Heart left ventricle (tissue), 16 donors: ENCODE results near the gene MVD. TPM values are rescaled to one million over a fixed set of nuclear protein-coding genes. Genes with fewer than 3 reads are reported as not detected.

Experiments used
- ATAC-seq, 4 donors: fragments of 200-7000 bp; cut with Tn5 transposase; one replicate each; pipeline ENCODE4 v1.9.1; 2020 to 2022; ENCODE audit warnings: moderate library complexity in 4 of 4, mild to moderate bottlenecking in 3 of 4, moderate number of reproducible peaks in 1 of 4
- DNase-seq, 5 donors: peaks; one replicate each; pipeline ENCODE4 v3.0.0-alpha.2; 2020
- H3K27ac ChIP-seq, 12 donors: fragments of 200-600 bp; sonication (generic) in 4 of 12; one replicate each; pipeline versions ENCODE4 v1.5.0 to v1.8.0; 2016 to 2022; ENCODE audit warnings: mild to moderate bottlenecking in 2 of 12
- H3K27me3 ChIP-seq, 9 donors: fragments of 200-600 bp; sonication (generic) in 2 of 9; one replicate each; pipeline versions ENCODE4 v1.5.1 to v1.8.0; 2016 to 2022; ENCODE audit warnings: mild to moderate bottlenecking in 3 of 9
- H3K36me3 ChIP-seq, 9 donors: fragments of 200-600 bp; sonication (generic) in 2 of 9; one replicate each; pipeline versions ENCODE4 v1.5.0 to v1.8.0; 2018 to 2022; ENCODE audit warnings: mild to moderate bottlenecking in 2 of 9
- H3K4me1 ChIP-seq, 12 donors: fragments of 200-600 bp; sonication (generic) in 4 of 12; one replicate each; pipeline versions ENCODE4 v1.5.0 to v1.8.0; 2016 to 2022; ENCODE audit warnings: mild to moderate bottlenecking in 3 of 12
- H3K4me3 ChIP-seq, 12 donors: fragments of 200-600 bp; sonication (generic) in 4 of 12; one replicate each; pipeline versions ENCODE4 v1.5.0 to v1.8.0; 2017 to 2022; ENCODE audit warnings: mild to moderate bottlenecking in 9 of 12, moderate library complexity in 4 of 12
- H3K9me3 ChIP-seq, 12 donors: fragments of 200-600 bp; sonication (generic) in 4 of 12; one replicate each; pipeline versions ENCODE4 v1.5.0 to v1.8.0; 2016 to 2022; ENCODE audit warnings: mild to moderate bottlenecking in 1 of 12
- POLR2A ChIP-seq, 2 donors: fragments of 450-650 bp; IDR thresholded peaks; one replicate each; pipeline ENCODE4 v1.6.1; 2017; ENCODE audit warnings: antibody characterized with exemption in 2 of 2, mild to moderate bottlenecking in 2 of 2, moderate library complexity in 2 of 2
- WGBS, 4 donors: extraction: QIAGEN DNeasy Blood & Tissue Kit in 2 of 4; methylation state at CpG; one replicate each; pipeline versions ENCODE4 v1.1.5 to v1.1.7; 2013 to 2018; 5-methylcytosine and 5-hydroxymethylcytosine counted together
- intact Hi-C, 10 donors: fragments of 100-400 bp; cut with DNase I; formaldehyde crosslinking; loops; one replicate each; pipeline versions ENCODE4 v1.11.1 to v1.14.2; 2022
- polyA plus RNA-seq, 2 donors: library from polyadenylated mRNA; stranded (reverse); fragments of 200-250 nt; gene quantifications; one replicate each; pipeline ENCODE4 v1.2.3, GENCODE V29; 2013
- total RNA-seq, 9 donors: library from RNA; depleted of rRNA in 2 of 9; stranded (reverse); fragments of >200 nt in 2 of 9; fragmentation: NEBNext Ultra II Directional in 3 of 9; extraction: Animal tissue kit (Norgen Biotek cat#: 25700) in 3 of 9; gene quantifications; one replicate each; pipeline versions ENCODE4 v1.1.0 to v1.2.4, GENCODE V29; 2016 to 2023
- TF ChIP-seq, protein P1 (sequence below), 12 donors: fragments of 200-600 bp; sonication (generic) in 4 of 12; IDR thresholded peaks; one replicate each; pipeline versions ENCODE4 v1.5.0 to v1.8.0; 2018 to 2022; ENCODE audit warnings: antibody characterized with exemption in 12 of 12, mild to moderate bottlenecking in 5 of 12
- donor health status: ischemic (EF 13 %, LVEDD 7.1; RV severe dilation, severe dysfunction).
- donor health status: healthy with polysubstance abuse.
- donor health status: DM: no; HTN: yes; CAD: no.
- donor health status: DM: no; HTN: no; CAD: no.
- donor health status: ischemic (EF 25% LVEDD 6.9; RV normal size, moderate dysfunction).
- donor health status: ischemic (EF 25% LVEDD 5.7; RV mildly dilated, moderate dysfunction).
- donor health status: healthy.
- donor health status: DM: yes; HTN: yes; CAD: no.
- donor health status: ischemic (EF 35%, LVEDD 5.7; RV mildly dilated, moderate dysfunction).
- donor health status: nonischemic (EF 11% LVEDD 7.7; RV severe dilation, severe dysfunction).
- donor health status: DM: yes; HTN: yes; CAD: no.
- donor health status: PGD.
- donor health status: ischemic (EF 29% LVEDD 5.4; RV normal size, mild dysfunction).
- donor health status: nonischemic (EF 23%, LVEDD 6.1; RV moderate dilation, normal function).

Gene MVD
- total and polyA plus RNA-seq, 11 donors = 17.5 to 41.2 (median 21.0) TPM

DNA sequence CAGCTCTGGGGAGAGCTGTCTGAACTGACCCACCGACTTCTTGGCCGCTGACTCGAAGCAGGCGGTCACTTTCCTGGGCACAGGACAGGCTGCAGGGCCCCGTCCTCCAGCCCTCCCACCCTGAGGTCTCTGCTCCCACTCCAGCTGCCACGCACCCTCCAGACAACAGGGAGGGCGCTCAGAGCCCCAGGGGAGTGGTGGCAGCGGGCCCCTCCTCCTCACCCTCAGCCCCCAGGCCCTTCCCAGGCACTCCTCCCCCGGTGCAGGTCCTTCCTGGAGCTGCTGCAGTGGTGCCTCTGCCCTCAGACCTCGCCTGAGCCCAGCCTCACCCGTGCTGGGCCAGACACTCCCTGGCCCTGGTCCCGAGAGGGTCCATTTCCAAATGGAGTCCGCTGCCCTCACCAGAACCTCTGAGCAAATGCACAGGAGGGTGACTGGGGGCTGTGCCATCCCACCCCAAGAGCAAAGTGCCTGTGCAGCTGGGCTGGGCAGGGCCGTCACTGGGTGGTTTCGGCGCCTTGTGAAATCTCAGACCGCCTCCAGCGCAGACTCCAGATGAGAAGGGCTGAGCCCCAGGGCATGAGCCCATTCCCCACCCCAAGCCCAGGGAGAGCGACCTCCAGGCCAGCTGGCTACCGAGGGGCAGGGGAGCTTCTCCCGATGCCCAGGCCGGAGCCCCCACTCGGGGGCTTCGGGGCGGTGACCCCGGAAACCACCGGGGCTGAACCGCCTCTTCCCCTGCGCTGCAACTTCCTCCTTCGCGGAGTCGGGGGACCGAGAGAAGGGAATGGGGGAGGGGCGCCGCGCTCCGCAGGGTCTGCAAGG, 12.8 kb downstream of the MVD start:
- 14 to 30% (median 22%) methylated on average over 21 to 37 of the region's 37 CpGs for WGBS, 4 donors
- TF ChIP-seq, protein P1, sequence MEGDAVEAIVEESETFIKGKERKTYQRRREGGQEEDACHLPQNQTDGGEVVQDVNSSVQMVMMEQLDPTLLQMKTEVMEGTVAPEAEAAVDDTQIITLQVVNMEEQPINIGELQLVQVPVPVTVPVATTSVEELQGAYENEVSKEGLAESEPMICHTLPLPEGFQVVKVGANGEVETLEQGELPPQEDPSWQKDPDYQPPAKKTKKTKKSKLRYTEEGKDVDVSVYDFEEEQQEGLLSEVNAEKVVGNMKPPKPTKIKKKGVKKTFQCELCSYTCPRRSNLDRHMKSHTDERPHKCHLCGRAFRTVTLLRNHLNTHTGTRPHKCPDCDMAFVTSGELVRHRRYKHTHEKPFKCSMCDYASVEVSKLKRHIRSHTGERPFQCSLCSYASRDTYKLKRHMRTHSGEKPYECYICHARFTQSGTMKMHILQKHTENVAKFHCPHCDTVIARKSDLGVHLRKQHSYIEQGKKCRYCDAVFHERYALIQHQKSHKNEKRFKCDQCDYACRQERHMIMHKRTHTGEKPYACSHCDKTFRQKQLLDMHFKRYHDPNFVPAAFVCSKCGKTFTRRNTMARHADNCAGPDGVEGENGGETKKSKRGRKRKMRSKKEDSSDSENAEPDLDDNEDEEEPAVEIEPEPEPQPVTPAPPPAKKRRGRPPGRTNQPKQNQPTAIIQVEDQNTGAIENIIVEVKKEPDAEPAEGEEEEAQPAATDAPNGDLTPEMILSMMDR (IDR thresholded peaks at IDR 0.05) = no peak
- no peak for TF ChIP-seq POLR2A (IDR thresholded peaks at IDR 0.05)
- intact Hi-C loops = loop anchor here in 2 of 10 donors (5.0 kb wide), 2 partner anchors 52 to 53 kb away; no protein-coding TSS in a partner anchor
- peaks cover 0 to 49% (median 14%) of the 10 kb centered on the region in 12 donors for H3K4me1 ChIP-seq
- H3K27ac ChIP-seq = peak overlapping the region; percentile 17 to 94 (median 74)
- peak overlapping the region; percentile 51 to 91 (median 76) for H3K4me3 ChIP-seq
- ATAC-seq = peak in 3 of 4 donors; percentile 13 to 45 (median 23)
- peaks cover 0 to 51% (median 3%) of the 10 kb centered on the region in 9 donors for H3K36me3 ChIP-seq
- DNase-seq = peak in 3 of 5 donors; percentile 48 to 66 (median 58)
- H3K27me3 ChIP-seq = no peaks in the 10 kb centered on the region
- no peaks in the 10 kb centered on the region for H3K9me3 ChIP-seq

DNA sequence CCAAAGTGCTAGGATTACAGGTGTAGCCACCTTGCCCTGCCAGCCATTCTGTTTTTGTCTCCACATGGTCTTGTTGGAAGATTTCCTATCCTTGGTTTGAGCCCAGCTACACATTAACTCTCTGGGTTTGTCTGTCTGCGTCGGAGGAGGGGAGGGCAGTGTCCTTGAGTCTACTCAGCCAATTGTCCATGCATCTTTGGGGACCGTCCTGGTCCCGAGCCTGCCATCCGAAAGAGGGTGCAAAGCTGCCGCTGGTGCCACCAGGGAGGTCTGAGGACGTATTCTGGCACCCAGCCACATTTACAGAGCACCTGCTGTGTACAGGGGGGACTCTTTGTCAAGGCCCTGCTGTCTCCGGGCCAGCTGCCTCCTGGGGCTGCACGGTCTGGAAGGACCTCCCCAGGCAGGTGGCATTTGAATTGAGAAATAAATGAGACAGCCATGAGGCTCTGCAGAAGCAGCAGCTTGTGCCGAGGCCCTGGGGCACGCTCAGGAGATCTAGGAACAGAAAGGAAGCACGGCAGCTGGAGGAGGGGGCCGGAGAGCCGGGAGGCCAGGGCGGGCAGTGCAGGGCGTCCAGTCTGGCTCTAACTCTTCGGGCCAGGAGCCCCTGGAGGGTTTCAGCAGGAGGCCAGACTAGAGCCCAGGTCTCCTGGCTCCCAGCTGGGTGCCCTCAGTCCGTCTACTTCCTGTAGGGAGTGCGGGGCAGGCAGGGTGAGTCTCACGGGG, 13.5 kb downstream of the MVD start:
- Histone ChIP-seq H3K36me3 (peaks cover 0 to 49% (median 3%) of the 10 kb centered on the region in 9 donors), H3K4me1 (peaks cover 0 to 49% (median 14%) of the 10 kb centered on the region in 12 donors), H3K27ac (peak overlapping the region in 8 of 12 donors; percentile 0 to 94 (median 76)), H3K27me3 (no peaks in the 10 kb centered on the region), H3K9me3 (no peaks in the 10 kb centered on the region), H3K4me3 (peak overlapping the region in 11 of 12 donors; percentile 51 to 91 (median 76))
- 81 to 92% (median 87%) methylated on average over 17 to 20 of the region's 20 CpGs for WGBS, 4 donors
- no peak for ATAC-seq
- peak in 1 of 5 donors; percentile 20 for DNase-seq
- intact Hi-C loops = no loop called here
- TF ChIP-seq, protein P1 (IDR thresholded peaks at IDR 0.05) = no peak
- TF ChIP-seq POLR2A (IDR thresholded peaks at IDR 0.05) = no peak

DNA sequence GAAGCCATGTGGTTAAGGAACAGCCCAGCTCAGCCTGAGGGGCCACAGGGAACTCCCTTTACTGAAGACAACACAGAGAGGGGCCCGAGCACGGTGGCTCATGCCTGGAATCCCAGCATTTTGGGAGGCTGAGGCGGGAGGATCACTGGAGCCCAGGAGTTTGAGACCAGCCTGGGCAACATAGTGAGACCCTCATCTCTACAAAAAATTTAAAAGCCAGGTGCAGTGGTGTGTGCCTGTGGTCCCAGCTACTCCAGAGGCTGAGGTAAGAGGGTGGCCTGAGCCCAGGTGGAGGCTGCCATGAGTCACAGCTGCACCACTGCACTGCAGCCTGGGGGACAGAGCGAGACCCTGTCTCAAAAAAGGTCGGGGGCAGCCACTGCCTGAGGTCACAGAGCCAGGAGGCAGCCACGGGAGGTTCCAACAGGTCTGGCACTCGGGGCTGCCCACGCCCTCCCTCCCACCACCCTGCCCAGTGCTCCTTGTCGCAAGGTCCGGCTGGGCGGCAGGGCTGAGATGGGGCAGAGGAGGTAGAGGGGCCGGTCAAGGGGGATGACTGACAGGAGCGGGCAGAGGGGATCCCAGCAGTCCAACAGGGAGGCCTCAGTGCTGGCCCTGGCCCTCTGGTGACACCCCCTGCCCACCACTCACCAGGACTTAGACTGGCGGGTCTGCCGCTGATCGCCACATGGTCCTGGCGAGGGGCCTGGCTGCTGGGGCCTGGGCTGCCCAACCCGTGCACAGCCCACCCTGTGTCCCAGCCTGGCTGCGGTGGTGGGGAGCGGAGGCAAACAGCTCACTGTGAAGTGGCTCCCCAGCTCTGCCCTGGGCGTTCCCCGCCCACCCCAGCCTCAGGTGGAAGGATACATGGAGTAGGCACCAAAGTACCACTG, 15.5 kb downstream of the MVD start:
- 92 to 94% (median 93%) methylated on average over 16 to 22 of the region's 22 CpGs for WGBS, 4 donors
- TF ChIP-seq POLR2A (IDR thresholded peaks at IDR 0.05) = no peak
- TF ChIP-seq, protein P1 (IDR thresholded peaks at IDR 0.05) = no peak
- Histone ChIP-seq H3K27me3 (no peaks in the 10 kb centered on the region), H3K4me1 (peaks cover 0 to 49% (median 14%) of the 10 kb centered on the region in 12 donors), H3K4me3 (no peak overlapping the region), H3K9me3 (no peaks in the 10 kb centered on the region), H3K36me3 (peaks cover 0 to 55% (median 0%) of the 10 kb centered on the region in 9 donors), H3K27ac (no peak overlapping the region)
- DNase-seq (peak in 1 of 5 donors; percentile 15), ATAC-seq (no peak)
- intact Hi-C loops = no loop called here
